ENCODE measurements around the gene LSMEM2.
A peak's percentile ranks its signal among the peaks of the same experiment; 100 is the strongest.
"Not testable (repeated sequence)": the region's sequence is repeated elsewhere in the genome, so short reads cannot be mapped to it uniquely, and the experiment has no call there.

Gene LSMEM2

DNA sequence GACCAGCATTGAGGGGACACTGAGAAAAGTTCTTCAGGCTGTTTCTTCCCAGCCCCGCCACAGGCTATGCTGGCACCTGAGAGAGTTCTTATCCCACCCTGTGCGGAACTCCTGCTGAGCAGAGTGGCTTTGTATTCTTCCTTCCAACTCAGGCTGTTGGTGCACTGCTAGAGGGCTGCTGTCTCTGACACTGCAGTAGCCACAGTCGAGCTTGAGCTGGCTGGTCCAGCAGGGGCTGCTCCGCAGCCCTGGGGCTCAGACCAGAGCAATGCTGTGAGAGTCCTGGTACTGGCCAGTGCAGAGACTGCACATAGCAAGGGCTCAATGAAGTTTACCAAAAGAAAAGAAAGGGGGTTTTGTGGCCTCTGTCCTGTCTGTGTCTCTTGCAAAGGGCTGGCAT lies 39.2 kb upstream of the LSMEM2 start:
- TF ChIP-seq JUND (IDR thresholded peaks at IDR 0.05; ENCODE audit: low read depth), result no peak
- in situ Hi-C loops (cut with HindIII; ENCODE audit: low pct_unique_long_range_greater_than_20kb, low sequenced_read_pairs), result no loop called here
- no peak for DNase-seq (ENCODE audit: low read depth in 1 of 2, low spot score in 1 of 2)

DNA sequence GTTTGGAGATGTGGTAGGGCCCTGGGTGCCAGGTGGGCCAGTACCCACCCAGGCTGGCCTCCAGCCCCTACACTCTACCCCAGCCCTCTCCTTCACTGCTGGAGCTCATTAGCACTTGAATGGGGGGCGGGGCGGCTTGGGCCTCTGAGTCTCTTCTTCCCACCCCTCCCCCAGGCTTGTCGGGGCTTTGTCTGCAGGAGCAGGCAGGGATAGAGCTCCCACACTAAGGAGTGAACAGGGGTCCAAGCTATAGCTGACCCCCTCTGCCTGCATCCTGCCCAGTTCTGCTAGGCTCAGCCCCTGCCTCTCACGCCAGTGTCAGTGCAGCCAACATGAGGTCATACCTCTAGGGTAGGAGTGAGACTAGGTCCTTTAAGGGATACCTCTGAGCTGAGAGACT lies 37.7 kb upstream of the LSMEM2 start:
- no peak for DNase-seq (ENCODE audit: low read depth in 1 of 2, low spot score in 1 of 2)
- TF ChIP-seq JUND (IDR thresholded peaks at IDR 0.05; ENCODE audit: low read depth), result no peak
- in situ Hi-C loops (cut with HindIII; ENCODE audit: low pct_unique_long_range_greater_than_20kb, low sequenced_read_pairs), result no loop called here

DNA sequence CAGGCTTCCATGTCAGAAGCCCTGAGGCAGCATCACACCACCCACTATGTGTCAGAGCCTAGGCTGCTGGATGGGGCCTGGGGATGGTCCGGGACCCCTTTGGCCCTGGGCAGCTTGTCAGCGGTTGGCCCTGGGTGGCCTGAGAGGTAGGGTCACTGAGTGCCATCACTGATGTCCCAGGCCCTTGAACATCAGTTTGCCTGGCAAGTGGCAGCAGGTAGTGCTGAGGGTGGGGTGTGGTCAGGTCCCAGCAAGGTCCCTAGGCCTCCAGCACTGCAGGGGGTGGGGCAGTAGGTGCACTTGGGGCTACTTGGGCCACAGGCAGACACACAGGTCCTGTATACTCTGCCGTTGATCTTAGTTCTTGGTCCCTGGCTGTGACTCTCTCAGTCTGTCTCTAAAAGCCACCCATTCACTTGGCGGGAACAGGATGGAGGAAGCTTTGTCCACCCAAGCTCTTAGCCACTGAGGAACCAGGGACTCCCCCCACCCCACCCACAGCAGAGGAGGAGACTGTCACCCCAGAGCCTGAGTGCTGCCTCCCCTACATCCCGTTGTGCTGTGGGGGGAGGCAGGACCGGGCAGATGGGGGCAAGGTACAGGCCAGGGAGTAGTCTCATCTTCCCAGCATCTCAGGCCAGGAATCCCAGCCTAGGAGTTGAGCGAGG lies 37.0 kb upstream of the LSMEM2 start:
- no peak for DNase-seq (ENCODE audit: low read depth in 1 of 2, low spot score in 1 of 2)
- no peak for TF ChIP-seq JUND (IDR thresholded peaks at IDR 0.05; ENCODE audit: low read depth)
- in situ Hi-C loops (cut with HindIII; ENCODE audit: low pct_unique_long_range_greater_than_20kb, low sequenced_read_pairs), result no loop called here

DNA sequence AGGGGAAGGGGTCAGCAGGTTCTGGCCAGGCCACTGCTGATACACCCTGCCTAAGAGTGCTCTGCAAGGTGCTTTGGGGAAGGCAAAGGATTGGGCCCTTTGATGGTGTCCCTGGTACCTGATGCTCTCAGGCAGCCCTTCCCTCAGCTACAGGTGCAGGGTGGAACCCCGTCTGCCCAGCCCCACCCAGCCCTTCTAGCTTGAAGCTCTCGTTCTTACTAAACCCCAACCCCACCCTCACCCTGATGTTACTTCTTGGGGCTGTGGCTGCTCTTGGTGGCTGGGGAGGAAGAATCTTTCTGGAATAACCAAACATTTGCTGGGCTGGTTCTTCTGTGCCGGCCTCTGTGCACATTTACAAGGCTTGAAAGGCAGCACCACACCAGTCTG lies 36.5 kb upstream of the LSMEM2 start:
- TF ChIP-seq JUND (IDR thresholded peaks at IDR 0.05; ENCODE audit: low read depth), result no peak
- no peak for DNase-seq (ENCODE audit: low read depth in 1 of 2, low spot score in 1 of 2)
- in situ Hi-C loops (cut with HindIII; ENCODE audit: low pct_unique_long_range_greater_than_20kb, low sequenced_read_pairs), result no loop called here

DNA sequence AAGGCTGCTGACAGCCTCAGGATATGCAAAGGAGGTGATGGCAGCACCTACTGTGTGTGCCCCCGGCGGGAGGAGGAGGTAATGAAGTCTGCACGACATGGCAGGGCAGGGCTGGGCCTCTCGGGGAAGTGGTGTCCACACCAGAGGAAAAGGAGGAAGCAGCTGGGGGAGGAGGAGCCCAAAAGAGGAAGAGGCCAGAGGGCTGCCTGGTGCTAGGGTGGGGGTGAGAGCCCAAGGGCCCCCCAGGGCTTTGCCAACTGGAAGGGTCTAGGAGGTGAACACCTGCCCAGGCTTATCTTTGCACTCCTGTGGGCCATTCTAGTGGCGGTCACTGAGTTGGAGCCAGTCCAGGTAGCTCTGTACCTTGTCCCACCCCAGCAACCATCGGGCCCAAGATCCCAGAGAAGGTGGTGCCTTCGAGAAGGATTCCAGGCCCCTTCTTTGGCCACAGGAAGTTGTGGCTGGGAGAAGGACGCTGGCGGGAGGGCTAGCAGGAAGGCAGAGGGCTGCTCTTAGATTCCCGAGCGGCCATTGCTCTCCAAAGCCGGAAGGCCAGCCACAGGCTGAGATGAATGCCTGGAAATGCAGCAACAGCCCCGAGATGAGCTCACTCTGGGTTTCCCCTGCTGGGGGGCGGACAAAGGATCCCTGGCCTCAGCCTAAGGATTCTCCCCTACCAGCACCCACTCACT lies 35.9 kb upstream of the LSMEM2 start:
- no peak for TF ChIP-seq JUND (IDR thresholded peaks at IDR 0.05; ENCODE audit: low read depth)
- DNase-seq (ENCODE audit: low read depth in 1 of 2, low spot score in 1 of 2), result no peak
- in situ Hi-C loops (cut with HindIII; ENCODE audit: low pct_unique_long_range_greater_than_20kb, low sequenced_read_pairs), result no loop called here

DNA sequence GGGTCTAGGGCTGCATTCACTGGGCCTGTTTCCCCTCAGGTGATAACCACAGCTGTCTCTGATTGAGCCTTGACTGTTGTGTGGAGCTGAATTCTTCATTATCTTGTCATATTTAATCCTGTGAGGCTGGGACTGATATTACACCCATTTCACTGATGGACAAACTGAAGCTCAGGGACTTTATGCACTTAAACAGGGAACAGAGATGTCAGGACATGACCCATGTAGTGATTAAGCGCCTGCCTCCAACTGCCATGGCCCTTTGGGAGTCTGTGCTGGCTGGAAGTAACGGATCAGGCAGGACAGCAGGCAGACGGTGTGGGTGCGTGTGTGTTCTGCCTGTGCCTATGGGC lies 35.4 kb upstream of the LSMEM2 start:
- no peak for DNase-seq (ENCODE audit: low read depth in 1 of 2, low spot score in 1 of 2)
- TF ChIP-seq JUND (IDR thresholded peaks at IDR 0.05; ENCODE audit: low read depth), result no peak
- in situ Hi-C loops (cut with HindIII; ENCODE audit: low pct_unique_long_range_greater_than_20kb, low sequenced_read_pairs), result no loop called here

DNA sequence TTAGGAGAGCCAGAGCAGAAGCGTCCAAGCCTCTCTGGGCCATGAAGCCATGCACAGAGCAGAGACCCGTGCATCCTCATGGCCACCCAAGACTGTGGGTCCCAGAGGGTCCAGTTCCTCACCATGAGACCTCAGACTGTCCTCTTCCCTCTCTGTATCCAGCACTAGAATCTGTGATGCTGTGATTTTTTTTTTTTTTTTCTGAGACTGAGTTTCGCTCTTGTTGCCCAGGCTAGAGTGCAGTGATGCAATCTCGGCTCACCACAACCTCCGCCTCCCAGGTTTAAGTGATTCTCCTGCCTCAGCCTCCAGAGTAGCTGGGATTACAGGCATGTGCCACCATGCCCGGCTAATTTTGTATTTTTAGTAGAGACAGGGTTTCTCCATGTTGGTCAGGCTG lies 34.1 kb upstream of the LSMEM2 start:
- in situ Hi-C loops (cut with HindIII; ENCODE audit: low pct_unique_long_range_greater_than_20kb, low sequenced_read_pairs); DNase-seq (ENCODE audit: low read depth in 1 of 2, low spot score in 1 of 2): not testable (repeated sequence)

DNA sequence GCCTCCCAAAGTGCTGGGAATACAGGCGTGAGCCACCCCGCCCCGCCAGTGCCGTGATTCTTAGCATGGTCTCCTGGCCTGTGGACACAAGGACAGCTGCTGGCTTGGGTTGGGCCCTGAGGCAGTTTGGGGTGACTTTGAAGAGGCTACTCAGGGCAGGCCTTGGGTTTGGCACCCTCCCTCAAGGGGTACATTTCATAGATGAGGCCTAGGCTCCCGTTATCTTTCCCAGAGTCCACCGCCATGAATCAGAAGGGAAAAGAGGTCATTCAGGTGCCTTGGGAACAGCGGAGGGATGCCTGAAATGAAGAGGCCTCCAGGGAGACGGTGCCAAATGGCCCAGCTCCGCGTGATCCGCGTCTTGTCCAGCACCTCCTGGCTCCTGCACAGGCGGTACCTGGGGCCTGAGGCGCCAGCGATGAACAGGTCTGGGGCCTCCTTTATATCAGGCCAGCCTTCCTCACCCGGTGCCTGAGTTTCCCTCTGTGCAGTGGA lies 33.6 kb upstream of the LSMEM2 start:
- in situ Hi-C loops (cut with HindIII; ENCODE audit: low pct_unique_long_range_greater_than_20kb, low sequenced_read_pairs), result no loop called here
- no peak for TF ChIP-seq JUND (IDR thresholded peaks at IDR 0.05; ENCODE audit: low read depth)
- DNase-seq (ENCODE audit: low read depth in 1 of 2, low spot score in 1 of 2), result no peak

DNA sequence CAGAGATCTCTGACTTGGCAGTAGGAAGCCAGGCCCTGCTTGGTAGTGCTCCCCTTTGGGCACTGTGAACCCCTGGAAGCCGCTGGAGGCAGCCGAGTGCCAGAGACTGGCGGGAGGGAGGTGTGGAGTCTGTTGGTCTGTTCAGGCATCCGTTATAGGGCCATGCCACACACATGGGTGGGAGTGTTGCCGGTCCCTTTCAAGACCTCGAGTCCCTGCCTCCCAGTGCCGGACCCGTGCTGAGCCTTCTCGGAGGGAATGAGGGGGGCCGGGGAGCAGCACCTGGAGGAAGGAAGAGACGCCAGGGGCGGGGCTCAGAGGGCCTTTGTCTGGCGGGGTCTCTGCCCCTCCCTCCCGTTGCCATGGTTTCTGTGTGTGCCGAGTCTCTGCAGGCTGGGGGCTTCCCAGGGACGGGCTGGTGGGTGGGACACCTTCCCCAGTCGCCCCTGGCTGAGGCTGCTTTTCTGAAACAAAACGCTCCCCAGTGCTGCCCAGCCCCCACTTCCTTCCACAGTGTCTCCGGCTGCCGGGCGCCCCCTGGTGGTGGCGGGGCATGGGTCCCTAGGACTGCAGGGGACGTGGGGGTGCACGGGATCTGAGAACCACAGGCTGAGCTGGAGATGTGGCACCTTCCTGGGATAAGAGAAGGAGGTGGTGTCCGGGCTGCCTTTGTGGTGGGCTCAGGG lies 32.9 kb upstream of the LSMEM2 start:
- in situ Hi-C loops (cut with HindIII; ENCODE audit: low pct_unique_long_range_greater_than_20kb, low sequenced_read_pairs), result no loop called here
- DNase-seq (ENCODE audit: low read depth in 1 of 2, low spot score in 1 of 2), result peak in 1 of 2 experiments; percentile 77
- TF ChIP-seq JUND (IDR thresholded peaks at IDR 0.05; ENCODE audit: low read depth), result no peak

DNA sequence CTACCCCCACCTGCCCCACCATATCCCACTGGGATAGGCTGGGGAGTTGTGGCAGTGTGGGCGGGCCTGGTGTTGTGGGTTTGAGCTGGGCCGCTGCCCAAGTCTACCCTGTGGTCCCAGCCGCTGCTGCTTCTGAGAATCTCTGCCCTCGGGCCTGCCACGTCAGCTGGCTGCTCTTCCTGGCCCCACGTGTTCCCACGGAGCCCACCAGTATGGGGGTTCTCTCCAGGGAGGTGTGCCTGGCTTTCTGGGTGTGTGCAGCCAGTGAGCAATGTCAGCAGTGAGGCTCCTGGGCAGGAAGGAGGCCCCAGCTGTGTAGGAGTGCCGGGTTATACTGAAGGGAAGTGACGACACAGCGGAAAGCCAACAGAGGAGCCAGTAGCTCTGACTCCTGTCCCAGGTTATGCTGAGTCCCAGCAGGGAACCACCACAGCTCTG lies 32.4 kb upstream of the LSMEM2 start:
- in situ Hi-C loops (cut with HindIII; ENCODE audit: low pct_unique_long_range_greater_than_20kb, low sequenced_read_pairs), result no loop called here
- no peak for DNase-seq (ENCODE audit: low read depth in 1 of 2, low spot score in 1 of 2)

DNA sequence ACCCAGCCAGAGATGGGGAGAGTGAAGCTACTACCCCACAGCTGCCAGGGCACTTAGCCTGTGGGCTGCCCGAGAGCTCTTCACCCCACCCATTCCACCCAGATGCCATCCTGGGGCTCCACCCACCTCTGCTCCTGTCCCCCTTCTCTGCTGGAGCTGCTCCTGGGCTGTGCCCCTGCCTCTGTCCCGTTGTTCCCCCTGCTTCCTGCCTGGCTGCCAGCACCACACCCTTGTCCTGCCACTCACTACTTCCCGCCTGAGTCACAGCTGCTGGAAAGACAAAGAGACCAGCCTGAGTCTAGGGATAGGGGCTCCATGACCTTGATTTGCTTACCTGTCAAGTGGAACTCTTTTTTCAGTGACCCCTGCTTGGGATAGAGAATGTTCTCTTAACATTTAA lies 30.5 kb upstream of the LSMEM2 start:
- TF ChIP-seq JUND (IDR thresholded peaks at IDR 0.05; ENCODE audit: low read depth), result no peak
- no peak for DNase-seq (ENCODE audit: low read depth in 1 of 2, low spot score in 1 of 2)
- in situ Hi-C loops (cut with HindIII; ENCODE audit: low pct_unique_long_range_greater_than_20kb, low sequenced_read_pairs), result no loop called here

More for the DNA sequence above, 32.4 kb upstream of the LSMEM2 start:
- TF ChIP-seq JUND (IDR thresholded peaks at IDR 0.05; ENCODE audit: low read depth), result no peak

DNA sequence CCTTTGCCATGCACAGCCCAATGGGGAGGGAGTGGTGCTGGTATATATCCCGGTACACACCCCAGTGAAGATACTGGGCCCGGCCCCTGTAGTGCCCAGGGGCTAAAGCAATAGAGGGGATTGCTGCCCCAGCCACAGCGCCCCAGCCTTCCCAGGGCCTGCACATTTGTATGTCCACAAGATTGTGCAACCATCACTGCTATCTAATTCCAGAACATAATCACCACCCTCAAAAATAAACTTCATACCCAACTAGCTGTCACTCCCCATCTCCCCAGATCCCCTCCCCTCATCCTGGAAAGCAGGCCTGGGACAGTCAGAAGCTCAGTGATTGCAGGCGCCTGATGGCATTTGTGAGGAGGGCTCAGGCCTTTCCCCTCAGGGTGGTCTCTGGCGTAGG lies 29.4 kb upstream of the LSMEM2 start:
- no peak for TF ChIP-seq JUND (IDR thresholded peaks at IDR 0.05; ENCODE audit: low read depth)
- in situ Hi-C loops (cut with HindIII; ENCODE audit: low pct_unique_long_range_greater_than_20kb, low sequenced_read_pairs), result no loop called here
- no peak for DNase-seq (ENCODE audit: low read depth in 1 of 2, low spot score in 1 of 2)

DNA sequence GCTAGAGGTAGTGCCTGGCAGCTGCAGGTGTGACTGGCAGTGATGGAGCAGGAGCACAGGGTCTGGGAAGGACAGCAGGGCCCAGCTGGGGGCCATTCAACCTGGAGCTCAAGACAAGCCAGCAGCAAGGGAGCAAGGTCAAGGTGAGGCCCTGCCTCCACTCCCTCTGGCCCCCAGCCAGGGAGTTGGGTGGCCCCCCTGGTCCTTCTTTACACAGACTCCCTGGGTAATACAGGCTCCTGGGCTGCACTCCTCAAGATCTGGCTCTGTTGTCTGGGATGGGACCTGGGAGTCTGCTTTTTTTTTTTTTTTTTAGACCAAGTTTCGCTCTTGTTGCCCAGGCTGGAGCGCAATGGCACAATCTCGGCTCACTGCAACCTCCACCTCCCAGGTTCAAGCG lies 28.4 kb upstream of the LSMEM2 start:
- no peak for DNase-seq (ENCODE audit: low read depth in 1 of 2, low spot score in 1 of 2)
- TF ChIP-seq JUND (IDR thresholded peaks at IDR 0.05; ENCODE audit: low read depth), result no peak
- in situ Hi-C loops (cut with HindIII; ENCODE audit: low pct_unique_long_range_greater_than_20kb, low sequenced_read_pairs), result no loop called here

Data from T47D (cell line).